ENCODE results near the gene PARP2.

- TF ChIP-seq CTCF (IDR thresholded peaks at IDR 0.05; ENCODE audit: low read length) (no peak), EZH2 (IDR thresholded peaks at IDR 0.05; ENCODE audit: borderline replicate concordance, low read length) (no peak)
Observed at GRCh38 chr14:20329355-20329754, 14.1 kb upstream of the PARP2 start.

Measured in OCI-LY1 (cell line).